Liver (tissue), 9 donors: ENCODE results near the gene PCDHA13. TPM values are rescaled to one million over a fixed set of nuclear protein-coding genes. Genes with fewer than 3 reads are reported as not detected.

Experiments used
- DNase-seq: peaks from one replicate; pipeline ENCODE4 v3.0.0-alpha.2; 2017; ENCODE audit warnings: low spot score
- H3K27ac ChIP-seq, 2 donors: one replicate each; pipeline ENCODE4 v1.7.0; 2013; ENCODE audit warnings: inconsistent platforms in 2 of 2, low read length in 2 of 2, control low read depth in 1 of 2, low read depth in 1 of 2, mild to moderate bottlenecking in 1 of 2
- H3K27me3 ChIP-seq, 4 donors: one replicate each; pipeline versions ENCODE4 v1.6.1 to v1.7.0; 2013; ENCODE audit warnings: low read length in 3 of 4, inconsistent platforms in 1 of 4, mild to moderate bottlenecking in 1 of 4, moderate library complexity in 1 of 4; ENCODE audit not compliant: control insufficient read depth in 4 of 4, insufficient read depth in 4 of 4
- H3K36me3 ChIP-seq, 4 donors: one replicate each; pipeline versions ENCODE4 v1.6.1 to v1.7.0; 2013; ENCODE audit warnings: low read length in 3 of 4, mild to moderate bottlenecking in 3 of 4, low read depth in 1 of 4, moderate library complexity in 1 of 4; ENCODE audit not compliant: control insufficient read depth in 4 of 4, insufficient read depth in 3 of 4
- H3K4me1 ChIP-seq, 4 donors: one replicate each; pipeline versions ENCODE4 v1.6.1 to v1.7.0; 2013; ENCODE audit warnings: low read length in 3 of 4, mild to moderate bottlenecking in 3 of 4, moderate library complexity in 1 of 4; ENCODE audit not compliant: control insufficient read depth in 4 of 4, insufficient read depth in 4 of 4
- H3K4me3 ChIP-seq, 3 donors: one replicate each; pipeline versions ENCODE4 v1.6.1 to v1.7.0; 2013; ENCODE audit warnings: low read length in 3 of 3, control low read depth in 1 of 3, low read depth in 1 of 3, mild to moderate bottlenecking in 1 of 3
- H3K9ac ChIP-seq, 2 donors: one replicate each; pipeline ENCODE4 v1.7.0; 2013; ENCODE audit warnings: low read length in 2 of 2, mild to moderate bottlenecking in 2 of 2, moderate library complexity in 2 of 2, control low read depth in 1 of 2, low read depth in 1 of 2
- H3K9me3 ChIP-seq, 4 donors: one replicate each; pipeline versions ENCODE4 v1.6.1 to v1.7.0; 2013; ENCODE audit warnings: low read length in 3 of 4; ENCODE audit not compliant: control insufficient read depth in 4 of 4
- ATF3 ChIP-seq: IDR thresholded peaks from 2 replicates; pipeline ENCODE4 v1.6.1; 2016; ENCODE audit warnings: antibody characterized with exemption
- CTCF ChIP-seq: fragments of 150-350 bp; IDR thresholded peaks from 2 replicates; pipeline ENCODE4 v1.5.1; 2017; ENCODE audit warnings: improper control_type of control experiment, low read depth, low read length; ENCODE audit not compliant: missing input control
- FOXA1 ChIP-seq: IDR thresholded peaks from 2 replicates; pipeline ENCODE4 v1.6.1; 2016; ENCODE audit warnings: antibody characterized with exemption
- FOXA2 ChIP-seq: IDR thresholded peaks from 2 replicates; pipeline ENCODE4 v1.6.1; 2016; ENCODE audit warnings: antibody characterized with exemption
- HNF4A ChIP-seq, 2 donors: conservative IDR thresholded peaks; 2 replicates each; pipeline ENCODE4 v1.6.1; 2016; ENCODE audit warnings: antibody characterized with exemption in 2 of 2, mild to moderate bottlenecking in 2 of 2
- NR2F2 ChIP-seq: IDR thresholded peaks from 2 replicates; pipeline ENCODE4 v1.6.1; 2016; ENCODE audit warnings: antibody characterized with exemption
- RAD21 ChIP-seq, 2 donors: IDR thresholded peaks; 2 replicates each; pipeline ENCODE4 v1.6.1; 2016; ENCODE audit warnings: antibody characterized with exemption in 2 of 2, mild to moderate bottlenecking in 2 of 2
- REST ChIP-seq: IDR thresholded peaks from 2 replicates; pipeline ENCODE4 v1.6.1; 2016; ENCODE audit warnings: antibody characterized with exemption, mild to moderate bottlenecking
- RXRA ChIP-seq, 2 donors: IDR thresholded peaks; 2 replicates each; pipeline ENCODE4 v1.6.1; 2017 to 2018; ENCODE audit warnings: antibody characterized with exemption in 2 of 2, mild to moderate bottlenecking in 1 of 2
- YY1 ChIP-seq: IDR thresholded peaks from 2 replicates; pipeline ENCODE4 v1.6.1; 2016; ENCODE audit warnings: antibody characterized with exemption, mild to moderate bottlenecking
- ZBTB33 ChIP-seq: IDR thresholded peaks from 2 replicates; pipeline ENCODE4 v1.6.1; 2016; ENCODE audit warnings: antibody characterized with exemption
- WGBS: extraction: QIAGEN DNeasy Blood & Tissue Kit; methylation state at CpG from one replicate; pipeline ENCODE4 v1.1.7; 2013; 5-methylcytosine and 5-hydroxymethylcytosine counted together
- polyA plus RNA-seq, 2 donors: library from polyadenylated mRNA; stranded (reverse) in 1 of 2; unstranded in 1 of 2; fragments of 200-250 nt in 1 of 2; fragments of >200 nt in 1 of 2; fragmentation: Nextera tagmentation in 1 of 2; extraction: Ambion mirVana in 1 of 2; gene quantifications; one replicate each; pipeline versions ENCODE4 v1.2.1 to v1.2.3, GENCODE V29; 2013 to 2015
- total RNA-seq, 2 donors: library from RNA; depleted of rRNA; stranded (reverse); fragments of >200 nt; gene quantifications; one replicate each; pipeline ENCODE4 v1.2.3, GENCODE V29; 2014
- donor health status: healthy.
- donor health status: healthy.
- donor health status: healthy.
- donor health status: healthy.
- donor health status: healthy.

PCDHA13 gene
- total and polyA plus RNA-seq, 4 donors, result 0.03 to 0.17 (median 0.07) TPM; not detected in 1

- 48% methylated on average over 5 of the region's 5 CpGs for WGBS
Measured at GRCh38 chr5:140869555-140869886, 12.4 kb upstream of the PCDHA13 start.

More at GRCh38 chr5:140869555-140869886, 12.4 kb upstream of the PCDHA13 start:
- no peak for DNase-seq
- Histone ChIP-seq H3K9ac (no peak overlapping the region), H3K27ac (no peak overlapping the region), H3K4me3 (no peak overlapping the region), H3K4me1 (no peaks in the 10 kb centered on the region), H3K36me3 (no peaks in the 10 kb centered on the region), H3K27me3 (peaks cover 0 to 11% (median 5%) of the 10 kb centered on the region in 4 donors), H3K9me3 (peaks cover 12 to 23% (median 17%) of the 10 kb centered on the region in 4 donors)
- no peak for TF ChIP-seq RXRA (IDR thresholded peaks at IDR 0.05)
- no peak for TF ChIP-seq NR2F2
- TF ChIP-seq HNF4A (conservative IDR thresholded peaks at IDR 0.05), result no peak
- no peak for TF ChIP-seq ATF3
- TF ChIP-seq CTCF, result no peak
- TF ChIP-seq ZBTB33, result no peak
- no peak for TF ChIP-seq YY1
- no peak for TF ChIP-seq FOXA2
- no peak for TF ChIP-seq FOXA1
- no peak for TF ChIP-seq REST
- no peak for TF ChIP-seq RAD21 (IDR thresholded peaks at IDR 0.05)
